PC-9 (cell line): Measurements from ENCODE around the gene ZNF407. TPM values are rescaled to one million over a fixed set of nuclear protein-coding genes. Genes with fewer than 3 reads are reported as not detected.

Experiments
- BruUV-seq: library from RNA; stranded (reverse); fragments of 400-500 nt; replicated peaks from 2 replicates; lab custom pipeline; 2021; lab: Mats Ljungman, UMichigan
- CTCF ChIA-PET: fragments of 300-600 bp; sonication (Branson Sonifier 250); formaldehyde crosslinking; loops from one replicate; lab custom pipeline; 2022; ENCODE audit warnings: antibody characterized with exemption; lab: Charles Lee
- POLR2A ChIA-PET: fragments of 300-600 bp; sonication (Branson Sonifier 250); formaldehyde crosslinking; loops from one replicate; lab custom pipeline; 2022; ENCODE audit warnings: antibody characterized with exemption; ENCODE audit not compliant: unreplicated experiment; lab: Charles Lee
- DNase-seq, 2 experiments: peaks; one replicate each; pipeline versions ENCODE4 v3.0.0 to v3.0.0-alpha.2; 2015 to 2022; ENCODE audit warnings: mixed read lengths in 1 of 2
- H2AFZ ChIP-seq: fragments of 200-600 bp; sonication (generic); 2 replicates; pipeline ENCODE4 v1.8.1; 2017; ENCODE audit warnings: antibody characterized with exemption
- H3F3A ChIP-seq: fragments of 200-600 bp; sonication (generic); 2 replicates; pipeline ENCODE4 v1.8.1; 2017; ENCODE audit warnings: antibody characterized with exemption, mild to moderate bottlenecking, low read depth; ENCODE audit not compliant: insufficient read depth
- H3K27ac ChIP-seq: fragments of 200-600 bp; sonication (generic); 2 replicates; pipeline ENCODE4 v1.6.1; 2016; ENCODE audit warnings: mixed run types
- H3K27me3 ChIP-seq: fragments of 200-600 bp; sonication (generic); 2 replicates; pipeline ENCODE4 v1.6.1; 2016; ENCODE audit warnings: low read depth, mixed run types; ENCODE audit not compliant: insufficient read depth
- H3K36me3 ChIP-seq: fragments of 200-600 bp; sonication (generic); 2 replicates; pipeline ENCODE4 v1.6.1; 2016; ENCODE audit warnings: low read depth, mixed run types
- H3K4me1 ChIP-seq: fragments of 200-600 bp; sonication (generic); replicated peaks from 2 replicates; pipeline ENCODE4 v1.6.1; 2016; ENCODE audit warnings: mixed run types; ENCODE audit not compliant: insufficient read depth
- H3K4me2 ChIP-seq: fragments of 200-600 bp; sonication (generic); 2 replicates; pipeline ENCODE4 v1.6.1; 2017; ENCODE audit warnings: mixed run types
- H3K4me3 ChIP-seq: fragments of 200-600 bp; sonication (generic); 2 replicates; pipeline ENCODE4 v1.6.1; 2016; ENCODE audit warnings: mixed run types
- H3K79me2 ChIP-seq: fragments of 200-600 bp; sonication (generic); 2 replicates; pipeline ENCODE4 v1.6.1; 2017; ENCODE audit warnings: low read depth, mixed run types
- H3K9me2 ChIP-seq: fragments of 200-600 bp; sonication (generic); 2 replicates; pipeline ENCODE4 v1.8.1; 2017; ENCODE audit warnings: mild to moderate bottlenecking; ENCODE audit not compliant: insufficient read depth
- H3K9me3 ChIP-seq: fragments of 200-600 bp; sonication (generic); 2 replicates; pipeline ENCODE4 v1.8.1; 2016; ENCODE audit warnings: low read depth; ENCODE audit not compliant: insufficient read depth
- H4K20me1 ChIP-seq: fragments of 200-600 bp; sonication (generic); 2 replicates; pipeline ENCODE4 v1.8.1; 2017; ENCODE audit not compliant: insufficient read depth
- CTCF ChIP-seq: fragments of 200-600 bp; sonication (generic); conservative IDR thresholded peaks from 2 replicates; pipeline ENCODE4 v1.6.1; 2017; ENCODE audit warnings: mixed run types, antibody characterized with exemption, mild to moderate bottlenecking, moderate library complexity
- EZH2 ChIP-seq: fragments of 200-600 bp; sonication (generic); IDR thresholded peaks from 2 replicates; pipeline ENCODE4 v1.8.0; 2017; ENCODE audit warnings: antibody characterized with exemption, low read depth
- intact Hi-C: fragments of 100-400 bp; cut with micrococcal nuclease; formaldehyde crosslinking; loops from one replicate; pipeline ENCODE4 v1.10.0; 2022; ENCODE audit not compliant: unreplicated experiment
- total RNA-seq: library from RNA; stranded (reverse); gene quantifications from 2 replicates; pipeline ENCODE4 v1.2.3, GENCODE V29; 2021

Gene ZNF407
- total RNA-seq, 1 experiment from 2014 or later, result 13.4 TPM

DNA sequence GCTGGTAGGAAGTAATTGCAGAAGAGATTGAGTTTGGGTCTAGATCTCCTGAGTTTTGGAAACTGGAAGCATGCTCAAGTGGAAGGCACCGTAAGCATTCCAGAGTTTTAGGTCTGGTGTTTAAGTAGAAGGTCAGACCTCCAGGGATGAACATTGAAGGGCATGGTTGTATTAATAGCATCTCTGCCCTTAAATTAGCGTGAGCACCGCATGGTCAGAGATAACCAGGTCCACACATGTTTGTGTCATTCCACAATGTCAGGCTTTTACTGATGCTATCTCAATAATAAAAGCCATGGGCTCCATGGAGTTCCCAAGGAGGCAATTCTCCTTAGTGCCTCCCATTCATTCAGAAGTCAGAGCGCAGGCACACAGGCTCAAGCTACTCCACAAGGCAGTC is 28.3 kb upstream of the ZNF407 start:
- CTCF ChIA-PET, result no interaction called here
- Histone ChIP-seq H2AFZ (no peak overlapping the region), H3K27ac (no peak overlapping the region), H3K4me3 (no peak overlapping the region), H3K4me1 (no peaks in the 10 kb centered on the region), H3K4me2 (no peak overlapping the region), H3K36me3 (no peaks in the 10 kb centered on the region), H4K20me1 (no peaks in the 10 kb centered on the region), H3K9me2 (no peaks in the 10 kb centered on the region), H3K79me2 (no peaks in the 10 kb centered on the region), H3F3A (no peaks in the 10 kb centered on the region), H3K27me3 (peaks cover 92% of the 10 kb centered on the region), H3K9me3 (no peaks in the 10 kb centered on the region; the same call in 1 of the 2 replicates)
- DNase-seq, result no peak
- no TSS peak for BruUV-seq
- POLR2A ChIA-PET, result no interaction called here
- TF ChIP-seq CTCF, result no peak
- no peak for TF ChIP-seq EZH2
- intact Hi-C loops, result no loop called here

DNA sequence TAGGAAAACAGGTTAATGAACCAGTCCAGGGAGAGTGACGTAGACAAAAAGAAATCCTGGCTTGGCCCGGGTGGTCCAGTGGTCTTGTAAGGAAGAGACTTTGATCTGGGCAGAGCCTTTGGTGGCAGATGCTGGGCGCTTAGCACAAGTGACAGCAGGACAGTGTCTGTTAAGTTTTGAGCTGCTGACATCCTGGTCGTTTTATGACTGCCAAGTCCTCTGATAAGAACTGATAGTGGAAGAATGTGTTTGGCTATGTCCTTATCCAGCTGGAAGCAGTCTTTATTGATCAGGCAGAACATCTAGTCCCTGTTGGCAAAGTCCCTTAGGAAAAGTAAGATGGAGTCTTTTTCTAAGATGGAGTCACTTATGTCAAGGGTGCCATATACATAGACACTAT is 27.4 kb upstream of the ZNF407 start:
- H3K9me3 ChIP-seq, result no peaks in the 10 kb centered on the region; the same call in 1 of the 2 replicates
- peaks cover 91% of the 10 kb centered on the region for H3K27me3 ChIP-seq
- intact Hi-C loops, result no loop called here
- POLR2A ChIA-PET, result no interaction called here
- H3K36me3 ChIP-seq, result no peaks in the 10 kb centered on the region
- H3K9me2 ChIP-seq, result no peaks in the 10 kb centered on the region
- H3K4me2 ChIP-seq, result no peak overlapping the region
- H3F3A ChIP-seq, result no peaks in the 10 kb centered on the region
- BruUV-seq, result no TSS peak
- no peaks in the 10 kb centered on the region for H3K79me2 ChIP-seq
- no peak for DNase-seq
- H2AFZ ChIP-seq, result no peak overlapping the region
- H4K20me1 ChIP-seq, result no peaks in the 10 kb centered on the region
- CTCF ChIA-PET, result no interaction called here
- no peaks in the 10 kb centered on the region for H3K4me1 ChIP-seq
- no peak overlapping the region for H3K4me3 ChIP-seq
- no peak overlapping the region for H3K27ac ChIP-seq
- TF ChIP-seq EZH2 (no peak), CTCF (no peak)

- Histone ChIP-seq H3K9me2 (no peaks in the 10 kb centered on the region), H4K20me1 (no peaks in the 10 kb centered on the region), H3K27me3 (peaks cover 91% of the 10 kb centered on the region), H3K79me2 (no peaks in the 10 kb centered on the region), H3K4me3 (no peak overlapping the region), H3K4me1 (no peaks in the 10 kb centered on the region), H3K36me3 (no peaks in the 10 kb centered on the region), H3K9me3 (no peaks in the 10 kb centered on the region; the same call in 1 of the 2 replicates), H3K27ac (no peak overlapping the region), H3F3A (no peaks in the 10 kb centered on the region), H3K4me2 (no peak overlapping the region), H2AFZ (no peak overlapping the region)
- ChIA-PET CTCF (no interaction called here), POLR2A (no interaction called here)
- no peak for TF ChIP-seq EZH2
- TF ChIP-seq CTCF, result no peak
- intact Hi-C loops, result no loop called here
- BruUV-seq, result no TSS peak
- no peak for DNase-seq
Observed at GRCh38 chr18:74571895-74572680, 25.6 kb upstream of the ZNF407 start.
